Nephron progenitor cell (in vitro differentiated cells): ENCODE data around the gene CAMTA1.

ENCODE experiments used
- DNase-seq: peaks from one replicate; pipeline ENCODE4 v3.0.0; 2021
- H3K27ac Mint-ChIP-seq: 2 replicates; pipeline ENCODE4 v1.8.0; 2021; ENCODE audit warnings: mild to moderate bottlenecking, moderate library complexity, mixed read lengths
- H3K27me3 Mint-ChIP-seq: 2 replicates; pipeline ENCODE4 v1.8.0; 2021; ENCODE audit warnings: mild to moderate bottlenecking, low read depth, mixed read lengths; ENCODE audit not compliant: poor library complexity
- H3K36me3 Mint-ChIP-seq: 2 replicates; pipeline ENCODE4 v1.8.0; 2021; ENCODE audit warnings: low read depth, mixed read lengths
- H3K4me1 Mint-ChIP-seq: 2 replicates; pipeline ENCODE4 v1.8.0; 2021; ENCODE audit warnings: mixed read lengths
- H3K4me3 Mint-ChIP-seq: 2 replicates; pipeline ENCODE4 v1.8.0; 2021; ENCODE audit warnings: mild to moderate bottlenecking, moderate library complexity, mixed read lengths
- H3K9me3 Mint-ChIP-seq: 2 replicates; pipeline ENCODE4 v1.8.0; 2021; ENCODE audit warnings: mild to moderate bottlenecking, moderate library complexity, mixed read lengths
- TF ChIP-seq, protein P1 (sequence below): fragments of 200-600 bp; sonication (generic); IDR thresholded peaks from 2 replicates; pipeline ENCODE4 v1.5.0; 2021; ENCODE audit warnings: antibody characterized with exemption

CAMTA1 gene

DNA sequence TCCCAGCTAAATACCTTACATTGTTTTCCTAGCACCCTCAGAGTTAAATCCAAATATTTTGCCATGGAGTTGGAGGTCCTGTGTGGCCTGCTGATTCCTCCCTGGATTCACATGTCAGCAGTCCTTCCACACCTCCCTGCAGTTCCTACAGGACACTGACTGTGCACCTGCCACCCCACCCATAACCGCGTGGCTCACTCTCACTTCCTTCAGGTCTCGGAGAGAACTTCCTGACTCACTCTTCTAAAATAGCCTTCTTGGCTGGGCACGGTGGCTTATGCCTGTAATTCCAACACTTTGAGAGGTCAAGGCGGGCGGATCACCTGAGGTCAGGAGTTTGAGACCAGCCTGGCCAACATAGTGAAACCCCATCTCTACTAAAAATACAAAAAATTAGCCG, 8.4 kb upstream of the CAMTA1 start:
- no peak overlapping the region for H3K4me3 Mint-ChIP-seq
- TF ChIP-seq, protein P1, sequence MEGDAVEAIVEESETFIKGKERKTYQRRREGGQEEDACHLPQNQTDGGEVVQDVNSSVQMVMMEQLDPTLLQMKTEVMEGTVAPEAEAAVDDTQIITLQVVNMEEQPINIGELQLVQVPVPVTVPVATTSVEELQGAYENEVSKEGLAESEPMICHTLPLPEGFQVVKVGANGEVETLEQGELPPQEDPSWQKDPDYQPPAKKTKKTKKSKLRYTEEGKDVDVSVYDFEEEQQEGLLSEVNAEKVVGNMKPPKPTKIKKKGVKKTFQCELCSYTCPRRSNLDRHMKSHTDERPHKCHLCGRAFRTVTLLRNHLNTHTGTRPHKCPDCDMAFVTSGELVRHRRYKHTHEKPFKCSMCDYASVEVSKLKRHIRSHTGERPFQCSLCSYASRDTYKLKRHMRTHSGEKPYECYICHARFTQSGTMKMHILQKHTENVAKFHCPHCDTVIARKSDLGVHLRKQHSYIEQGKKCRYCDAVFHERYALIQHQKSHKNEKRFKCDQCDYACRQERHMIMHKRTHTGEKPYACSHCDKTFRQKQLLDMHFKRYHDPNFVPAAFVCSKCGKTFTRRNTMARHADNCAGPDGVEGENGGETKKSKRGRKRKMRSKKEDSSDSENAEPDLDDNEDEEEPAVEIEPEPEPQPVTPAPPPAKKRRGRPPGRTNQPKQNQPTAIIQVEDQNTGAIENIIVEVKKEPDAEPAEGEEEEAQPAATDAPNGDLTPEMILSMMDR = no peak
- peaks cover 2% of the 10 kb centered on the region for H3K4me1 Mint-ChIP-seq
- no peak overlapping the region for H3K27ac Mint-ChIP-seq
- H3K9me3 Mint-ChIP-seq = peaks cover 20% of the 10 kb centered on the region
- H3K27me3 Mint-ChIP-seq = peaks cover 19% of the 10 kb centered on the region
- peaks cover 3% of the 10 kb centered on the region for H3K36me3 Mint-ChIP-seq
- DNase-seq = no peak

DNA sequence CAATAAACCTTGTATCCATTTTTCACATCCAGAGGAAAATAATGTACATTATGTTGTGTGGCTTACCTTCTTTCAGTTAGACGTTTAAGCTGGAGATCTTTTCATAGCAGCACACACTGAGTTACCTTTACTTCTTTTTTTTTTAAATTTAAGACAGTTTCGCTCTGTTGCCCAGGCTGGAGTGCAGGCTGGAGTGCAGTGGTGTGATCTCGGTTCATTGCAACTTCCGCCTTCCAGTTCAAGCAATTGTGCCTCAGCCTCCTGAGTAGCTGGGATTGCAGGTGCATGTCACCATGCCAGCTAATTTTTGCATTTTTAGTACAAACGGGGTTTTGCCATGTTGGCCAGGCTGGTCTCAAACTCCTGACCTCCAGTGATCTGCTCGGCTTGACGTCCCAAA, 7.4 kb upstream of the CAMTA1 start:
- Mint-ChIP-seq H3K9me3 (peaks cover 20% of the 10 kb centered on the region), H3K27ac (no peak overlapping the region), H3K4me1 (peaks cover under 1% of the 10 kb centered on the region), H3K4me3 (no peak overlapping the region), H3K27me3 (peaks cover 19% of the 10 kb centered on the region), H3K36me3 (peaks cover 3% of the 10 kb centered on the region)
- DNase-seq = no peak
- TF ChIP-seq, protein P1 = no peak

DNA sequence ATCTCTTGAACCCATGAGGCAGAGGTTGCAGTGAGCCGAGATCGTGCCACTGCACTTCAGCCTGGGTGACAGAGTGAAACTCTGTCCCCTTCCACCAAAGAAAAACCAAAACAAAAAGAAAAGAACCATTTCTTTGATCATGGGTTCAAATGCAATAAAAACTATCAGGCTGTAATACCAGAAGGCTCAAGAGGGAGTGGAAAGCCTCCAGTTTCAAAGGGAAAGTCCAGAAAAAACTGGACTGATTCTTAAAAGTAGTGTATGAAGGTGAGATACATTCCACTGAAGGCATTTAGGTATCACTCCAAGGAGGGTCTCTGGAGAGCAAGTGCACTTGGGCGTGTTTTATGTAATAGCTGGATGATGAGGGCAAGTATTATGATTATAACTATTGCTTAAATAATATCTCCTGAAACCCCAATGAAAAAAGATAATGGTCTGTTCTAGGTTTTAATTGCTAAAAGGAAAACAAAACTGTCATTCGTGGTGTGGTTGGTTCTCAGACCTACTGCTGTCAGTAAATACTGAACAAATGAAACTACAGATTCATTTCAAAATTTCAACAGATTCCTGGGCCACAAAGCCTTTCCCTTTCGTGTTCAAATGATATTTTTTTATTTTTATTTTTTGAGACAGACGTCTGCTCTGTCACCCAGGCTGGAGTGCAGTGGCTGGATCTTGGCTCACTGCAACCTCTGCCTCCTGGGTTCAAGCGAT, 6.0 kb upstream of the CAMTA1 start:
- Mint-ChIP-seq H3K27ac (no peak overlapping the region), H3K4me3 (no peak overlapping the region), H3K36me3 (peaks cover 3% of the 10 kb centered on the region), H3K4me1 (peaks cover 12% of the 10 kb centered on the region), H3K9me3 (peaks cover 20% of the 10 kb centered on the region), H3K27me3 (peaks cover 19% of the 10 kb centered on the region)
- no peak for DNase-seq
- TF ChIP-seq, protein P1 = no peak

DNA sequence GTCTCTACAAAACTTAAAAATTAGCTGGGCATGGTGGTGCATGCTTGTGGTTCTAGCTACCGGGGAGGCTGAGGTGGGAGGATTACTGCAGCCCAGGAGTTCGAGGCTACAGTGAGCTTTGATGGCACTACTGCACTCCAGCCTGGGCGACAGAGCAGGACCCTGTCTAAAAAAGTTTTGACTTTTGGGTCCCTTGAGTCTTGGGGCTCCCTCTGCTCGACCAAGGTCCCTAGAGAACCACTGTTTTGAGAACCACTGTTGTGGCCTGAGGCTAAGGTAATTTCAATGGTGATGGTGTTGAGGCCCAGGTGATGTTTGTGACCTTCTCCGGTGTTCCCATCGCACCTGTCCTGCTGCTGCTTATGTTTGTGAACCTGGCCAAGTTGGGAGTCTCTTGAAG, 3.1 kb upstream of the CAMTA1 start:
- Mint-ChIP-seq H3K36me3 (peaks cover 6% of the 10 kb centered on the region), H3K4me3 (no peak overlapping the region), H3K9me3 (peaks cover 4% of the 10 kb centered on the region), H3K27ac (no peak overlapping the region), H3K27me3 (peaks cover 6% of the 10 kb centered on the region), H3K4me1 (peaks cover 23% of the 10 kb centered on the region)
- TF ChIP-seq, protein P1 = no peak
- DNase-seq = no peak

DNA sequence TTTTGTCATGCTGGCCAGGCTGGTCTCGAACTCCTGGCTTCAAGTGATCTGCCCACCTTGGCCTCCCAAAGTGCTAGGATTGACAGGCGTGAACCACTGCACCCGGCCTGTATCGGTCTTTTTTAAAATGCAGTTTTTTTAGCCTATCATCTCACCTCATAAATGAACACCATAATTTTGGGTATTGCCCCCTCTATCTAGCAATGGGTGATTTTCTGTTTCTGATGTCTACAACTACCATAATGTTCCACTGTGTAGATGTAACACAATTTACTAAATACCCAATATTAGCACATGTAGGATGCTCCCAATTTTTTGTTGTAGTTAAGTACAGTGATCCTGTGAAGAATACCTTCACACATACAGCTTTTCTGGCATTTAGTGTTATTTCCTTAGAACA, 2.0 kb upstream of the CAMTA1 start:
- Mint-ChIP-seq H3K27me3 (peaks cover 4% of the 10 kb centered on the region), H3K4me1 (peaks cover 33% of the 10 kb centered on the region), H3K9me3 (no peaks in the 10 kb centered on the region), H3K4me3 (peak overlapping the region; percentile 86), H3K36me3 (peaks cover 12% of the 10 kb centered on the region), H3K27ac (no peak overlapping the region)
- no peak for DNase-seq
- TF ChIP-seq, protein P1 = no peak

DNA sequence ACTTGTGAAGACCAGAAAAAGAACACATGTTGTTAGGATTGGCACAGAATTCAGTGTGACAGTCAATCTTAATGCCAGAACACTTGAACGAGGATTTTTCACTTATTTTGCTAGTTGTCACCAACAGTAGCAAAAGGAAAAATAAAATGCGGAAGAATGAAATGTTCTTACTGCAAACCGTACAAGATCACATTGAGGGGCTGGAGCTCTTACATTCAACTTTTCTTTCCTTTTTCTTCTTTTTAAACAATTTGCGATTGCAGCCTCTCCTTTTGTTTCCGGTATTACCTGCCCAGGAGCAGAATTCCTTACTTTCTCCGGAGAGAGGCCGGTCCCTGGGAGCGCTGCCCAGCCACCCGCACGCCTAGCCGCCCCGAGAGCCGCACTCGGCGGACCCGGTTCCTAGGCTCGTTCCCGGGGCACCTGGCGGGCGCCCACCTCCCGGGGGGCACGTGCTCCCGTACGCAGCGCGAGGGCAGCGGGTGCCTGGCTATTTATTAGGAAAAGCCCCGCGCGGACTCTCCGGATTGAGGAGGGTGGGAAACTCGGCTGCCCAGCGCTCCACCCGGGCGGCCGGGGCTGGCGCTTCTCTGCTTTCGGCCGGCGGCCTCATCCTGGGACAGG, 1.2 kb upstream of the CAMTA1 start:
- TF ChIP-seq, protein P1 = no peak

More for the DNA sequence above, 1.2 kb upstream of the CAMTA1 start:
- peak overlapping the region; percentile 86 for H3K4me3 Mint-ChIP-seq
- H3K27me3 Mint-ChIP-seq = no peaks in the 10 kb centered on the region
- H3K9me3 Mint-ChIP-seq = no peaks in the 10 kb centered on the region
- peak overlapping the region; percentile 98 for H3K27ac Mint-ChIP-seq
- DNase-seq = no peak
- H3K36me3 Mint-ChIP-seq = peaks cover 20% of the 10 kb centered on the region
- peaks cover 42% of the 10 kb centered on the region for H3K4me1 Mint-ChIP-seq
